H1 (cell line): Measurements from ENCODE around the gene PRR5. TPM values are rescaled to one million over a fixed set of nuclear protein-coding genes. Genes with fewer than 3 reads are reported as not detected.

ENCODE experiments used
- CTCF ChIA-PET: fragments of 300-600 bp; sonication (Branson Sonifier 250); formaldehyde crosslinking; loops from one replicate; lab custom pipeline; 2021; ENCODE audit not compliant: partially characterized antibody; lab: Charles Lee
- POLR2A ChIA-PET: fragments of 300-600 bp; sonication (Branson Sonifier 250); formaldehyde crosslinking; loops from one replicate; lab custom pipeline; 2021; ENCODE audit warnings: inconsistent platforms; ENCODE audit not compliant: partially characterized antibody; lab: Charles Lee
- DNase-seq, 2 experiments: peaks; one replicate each; pipeline versions ENCODE4 v3.0.0 to v3.0.0-alpha.2; 2010 to 2022; ENCODE audit warnings: low spot score in 2 of 2, low read depth in 1 of 2, mixed read lengths in 1 of 2
- FAIRE-seq: peaks from 2 replicates; lab custom pipeline; 2011; peaks lifted over from hg19 to GRCh38; lab: Jason Lieb, UNC
- H2AFZ ChIP-seq: 2 replicates; pipeline ENCODE4 v1.8.1; 2012; ENCODE audit warnings: low read length, inconsistent platforms
- H2AK5ac ChIP-seq: 2 replicates; pipeline ENCODE4 v1.6.1; 2013; ENCODE audit warnings: low read depth, low read length
- H2BK120ac ChIP-seq: replicated peaks from 2 replicates; pipeline ENCODE3; 2013; ENCODE audit warnings: low read depth, low read length, inconsistent platforms
- H2BK12ac ChIP-seq: 2 replicates; pipeline ENCODE4 v1.6.1; 2013; ENCODE audit warnings: low read depth, low read length
- H2BK15ac ChIP-seq: 2 replicates; pipeline ENCODE4 v1.6.1; 2013; ENCODE audit warnings: low read length
- H2BK20ac ChIP-seq: 2 replicates; pipeline ENCODE4 v1.6.1; 2013; ENCODE audit warnings: low read length
- H2BK5ac ChIP-seq: 2 replicates; pipeline ENCODE4 v1.6.1; 2013; ENCODE audit warnings: low read depth, low read length
- H3K14ac ChIP-seq: 2 replicates; pipeline ENCODE4 v1.6.1; 2013; ENCODE audit warnings: inconsistent platforms; ENCODE audit not compliant: insufficient read length
- H3K18ac ChIP-seq: 2 replicates; pipeline ENCODE4 v1.6.1; 2013; ENCODE audit warnings: low read length; ENCODE audit errors: extremely low read depth
- H3K23ac ChIP-seq: 2 replicates; pipeline ENCODE4 v1.6.1; 2013; ENCODE audit warnings: inconsistent platforms; ENCODE audit not compliant: insufficient read length
- H3K23me2 ChIP-seq: 2 replicates; pipeline ENCODE4 v1.6.1; 2013; ENCODE audit warnings: low read depth, low read length
- H3K27ac ChIP-seq: 2 replicates; pipeline ENCODE4 v1.6.1; 2011; ENCODE audit warnings: low read depth, low read length, inconsistent platforms
- H3K27me3 ChIP-seq, 4 experiments: replicated peaks in 1 of 4; 1 replicate in 1 of 4; 2 replicates in 3 of 4; pipeline versions ENCODE4 v1.6.1 to v1.8.1; 2011 to 2013; ENCODE audit warnings: low read length in 3 of 4, mild to moderate bottlenecking in 3 of 4, inconsistent platforms in 2 of 4, mixed read lengths in 2 of 4, moderate library complexity in 1 of 4; ENCODE audit not compliant: control insufficient read depth in 3 of 4, insufficient read depth in 3 of 4; ENCODE audit errors: extremely low read depth in 1 of 4
- H3K36me3 ChIP-seq, 4 experiments: 2 replicates each; pipeline versions ENCODE4 v1.6.1 to v1.8.1; 2011 to 2013; ENCODE audit warnings: mild to moderate bottlenecking in 4 of 4, low read length in 3 of 4, moderate library complexity in 2 of 4, control low read depth in 1 of 4, inconsistent platforms in 1 of 4; ENCODE audit not compliant: insufficient read depth in 4 of 4, control insufficient read depth in 2 of 4
- H3K4ac ChIP-seq: replicated peaks from 2 replicates; pipeline ENCODE3; 2013; ENCODE audit warnings: low read length, low read depth, mixed read lengths, inconsistent platforms; ENCODE audit not compliant: insufficient read length
- H3K4me1 ChIP-seq, 4 experiments: replicated peaks in 1 of 4; 1 replicate in 1 of 4; 2 replicates in 3 of 4; pipeline versions ENCODE4 v1.6.1 to v1.8.1; 2011 to 2013; ENCODE audit warnings: low read length in 3 of 4, inconsistent platforms in 2 of 4, mixed read lengths in 1 of 4; ENCODE audit not compliant: insufficient read depth in 4 of 4, control insufficient read depth in 3 of 4
- H3K4me2 ChIP-seq, 2 experiments: 2 replicates each; pipeline versions ENCODE4 v1.6.1 to v1.8.1; 2011 to 2013; ENCODE audit warnings: low read depth in 2 of 2, low read length in 2 of 2, control low read depth in 1 of 2, inconsistent platforms in 1 of 2, mild to moderate bottlenecking in 1 of 2; ENCODE audit not compliant: insufficient read depth in 1 of 2
- H3K4me3 ChIP-seq, 4 experiments: fragments of 200-600, 300-600 bp in 1 of 4; sonication (generic), shearing (Covaris generic), sonication (Bioruptor Twin) in 1 of 4; 2 replicates each; pipeline versions ENCODE4 v1.5.1 to v1.8.1; 2011 to 2016; ENCODE audit warnings: low read length in 4 of 4, low read depth in 3 of 4, control low read depth in 2 of 4, inconsistent platforms in 2 of 4, mild to moderate bottlenecking in 2 of 4, mixed read lengths in 1 of 4, moderate library complexity in 1 of 4; ENCODE audit not compliant: insufficient read depth in 2 of 4; ENCODE audit errors: extremely low read depth in 1 of 4
- H3K56ac ChIP-seq: replicated peaks from 2 replicates; pipeline ENCODE3; 2013; ENCODE audit warnings: low read depth, mild to moderate bottlenecking, mixed read lengths, low read length, inconsistent platforms; ENCODE audit not compliant: insufficient read length
- H3K79me1 ChIP-seq: 2 replicates; pipeline ENCODE4 v1.6.1; 2013; ENCODE audit warnings: low read depth, low read length, control low read depth
- H3K79me2 ChIP-seq, 2 experiments: 2 replicates each; pipeline versions ENCODE4 v1.6.1 to v1.8.1; 2012 to 2013; ENCODE audit warnings: low read length in 2 of 2, mild to moderate bottlenecking in 2 of 2, inconsistent platforms in 1 of 2; ENCODE audit not compliant: insufficient read depth in 2 of 2, control insufficient read depth in 1 of 2
- H3K9ac ChIP-seq, 4 experiments: replicated peaks in 1 of 4; 1 replicate in 1 of 4; 2 replicates in 3 of 4; pipeline versions ENCODE4 v1.6.1 to v1.8.1; 2011 to 2013; ENCODE audit warnings: low read depth in 3 of 4, low read length in 3 of 4, control low read depth in 2 of 4, mild to moderate bottlenecking in 2 of 4, moderate library complexity in 2 of 4, inconsistent platforms in 1 of 4; ENCODE audit errors: extremely low read depth in 1 of 4
- H3K9me3 ChIP-seq, 2 experiments: 2 replicates each; pipeline versions ENCODE4 v1.6.1 to v1.8.1; 2012 to 2013; ENCODE audit warnings: mild to moderate bottlenecking in 2 of 2, moderate library complexity in 2 of 2, control low read depth in 1 of 2, inconsistent platforms in 1 of 2, low read depth in 1 of 2, low read length in 1 of 2, mixed read lengths in 1 of 2; ENCODE audit not compliant: insufficient read depth in 2 of 2
- H4K20me1 ChIP-seq, 2 experiments: replicated peaks in 1 of 2; 2 replicates each; pipeline versions ENCODE3 to v1.8.1; 2011 to 2013; ENCODE audit warnings: inconsistent platforms in 2 of 2, low read length in 2 of 2, mild to moderate bottlenecking in 1 of 2; ENCODE audit not compliant: insufficient read depth in 2 of 2, control insufficient read depth in 1 of 2
- H4K5ac ChIP-seq: 2 replicates; pipeline ENCODE4 v1.6.1; 2013; ENCODE audit warnings: low read length, low read depth, mixed read lengths, inconsistent platforms; ENCODE audit not compliant: insufficient read length
- H4K8ac ChIP-seq: 2 replicates; pipeline ENCODE4 v1.8.0; 2013; ENCODE audit warnings: mild to moderate bottlenecking, moderate library complexity, low read length, inconsistent platforms; ENCODE audit not compliant: insufficient read depth; ENCODE audit errors: extremely low read depth
- H4K91ac ChIP-seq: replicated peaks from 2 replicates; pipeline ENCODE3; 2013; ENCODE audit warnings: low read length, mixed read lengths, inconsistent platforms; ENCODE audit not compliant: insufficient read length
- POU5F1 ChIP-seq: IDR thresholded peaks from 2 replicates; pipeline ENCODE4 v1.6.1; 2011; ENCODE audit warnings: low read depth, mild to moderate bottlenecking, low read length, moderate library complexity
- RAD21 ChIP-seq, 2 experiments: IDR thresholded peaks in 1 of 2; conservative IDR thresholded peaks in 1 of 2; 2 replicates each; pipeline ENCODE4 v1.6.1; 2011; ENCODE audit warnings: low read depth in 2 of 2, low read length in 2 of 2, improper control_type of control experiment in 1 of 2, inconsistent platforms in 1 of 2, mild to moderate bottlenecking in 1 of 2, moderate library complexity in 1 of 2
- WGBS, 2 experiments: shearing (Covaris generic) in 1 of 2; methylation state at CpG; one replicate each; pipeline versions ENCODE4 v1.1.6 to v1.1.7; 2013 to 2015; ENCODE audit warnings: low lambda C conversion rate in 2 of 2, mixed read lengths in 2 of 2, inconsistent platforms in 1 of 2, low coverage in 1 of 2, missing lambda C conversion rate in 1 of 2; ENCODE audit not compliant: insufficient replicate concordance in 2 of 2, insufficient coverage in 1 of 2, insufficient read length in 1 of 2; ENCODE audit errors: extremely low coverage in 1 of 2, missing lambda C conversion rate in 1 of 2; 5-methylcytosine and 5-hydroxymethylcytosine counted together
- polyA plus RNA-seq, 7 experiments: library from polyadenylated mRNA; depleted of rRNA in 3 of 7; stranded (reverse) in 5 of 7; unstranded in 2 of 7; fragments of >200 nt in 5 of 7; fragments of 200-250 nt in 2 of 7; gene quantifications; 1 replicate in 5 of 7; 2 replicates in 1 of 7; 4 replicates in 1 of 7; pipeline versions ENCODE4 v1.2.1 to v1.2.3, GENCODE V29; 2011 to 2013; ENCODE audit warnings: missing spikeins in 2 of 7, mixed read lengths in 2 of 7
- total RNA-seq: library from RNA; stranded (reverse); fragmentation: NEBNext Ultra II Directional; extraction: Animal tissue kit (Norgen Biotek cat#: 25700); gene quantifications from 2 replicates; pipeline ENCODE4 v1.2.1, GENCODE V29; 2021

Gene PRR5
- total and polyA plus RNA-seq, 2 of the 8 experiments (the other 6 are each of a cell fraction or from before 2014, with no cell fraction given): 16.5 to 25.7 TPM

DNA sequence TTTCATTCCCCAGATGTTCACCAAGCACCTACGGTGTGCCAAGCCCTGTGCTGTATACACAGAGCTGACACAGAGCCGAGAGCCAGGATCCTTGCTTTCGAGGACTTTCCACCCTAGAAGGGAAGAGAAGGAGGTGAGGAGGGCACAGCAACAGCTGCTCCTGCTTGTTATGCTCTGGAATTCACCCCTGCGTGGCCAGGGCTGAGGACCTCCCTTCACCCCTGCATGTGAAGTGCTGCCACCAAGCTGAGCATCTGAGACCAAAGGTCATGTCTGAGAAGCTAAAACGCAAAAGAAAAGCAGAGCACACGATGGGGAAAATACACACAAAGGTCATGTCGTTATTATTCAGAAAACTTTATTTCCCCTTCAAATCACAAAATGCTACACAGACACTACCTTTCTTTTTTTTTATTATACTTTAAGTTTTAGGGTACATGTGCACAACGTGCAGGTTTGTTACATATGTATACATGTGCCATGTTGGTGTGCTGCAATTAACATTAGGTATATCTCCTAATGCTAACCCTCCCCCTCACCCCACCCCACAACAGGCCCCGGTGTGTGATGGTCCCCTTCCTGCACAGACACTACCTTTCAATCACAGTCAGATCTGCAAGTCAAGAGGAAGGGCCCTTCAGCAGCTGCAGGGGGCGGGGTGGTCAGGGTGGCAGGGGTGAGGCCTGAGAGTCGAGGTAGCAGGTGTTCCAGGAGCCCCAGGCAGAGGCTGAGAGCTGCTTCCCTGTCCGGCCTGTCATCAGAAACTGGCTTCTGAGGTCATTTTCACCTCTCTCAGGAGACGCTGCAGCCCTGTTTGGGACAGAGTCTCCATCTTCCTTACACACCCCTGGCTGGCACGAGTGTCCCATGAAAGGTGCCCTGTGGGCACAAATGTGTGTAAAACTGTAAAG is 40.1 kb upstream of the PRR5 start:
- H3K27me3 ChIP-seq: no peaks in the 10 kb centered on the region; a peak in 2 of 7 replicates
- H2BK5ac ChIP-seq: peak overlapping the region; percentile 79; the same call in 1 of the 2 replicates
- H2BK120ac ChIP-seq: peak overlapping the region; percentile 76
- peak overlapping the region; percentile 100 for H2BK15ac ChIP-seq
- H3K4me3 ChIP-seq: peak overlapping the region in 1 of 4 experiments; percentile 44; a peak in 2 of 8 replicates
- H3K27ac ChIP-seq: no peak overlapping the region
- peak overlapping the region; percentile 99 for H3K4ac ChIP-seq
- H2BK20ac ChIP-seq: no peak overlapping the region
- 0 out of 2 replicates have a peak overlapping the region, but pooled peaks have one; percentile 43 for H2AFZ ChIP-seq
- peaks cover 4 to 16% (median 11%) of the 10 kb centered on the region in 4 experiments for H3K4me1 ChIP-seq
- FAIRE-seq (no peak), DNase-seq (no peak)
- peak overlapping the region; percentile 73 for H4K5ac ChIP-seq
- peak overlapping the region; percentile 97; the same call in 1 of the 2 replicates for H2BK12ac ChIP-seq
- POLR2A ChIA-PET: interaction anchor here (1.0 kb wide), 1 partner anchor 35 kb away, joined by 3 read pairs; no protein-coding TSS in a partner anchor
- no peaks in the 10 kb centered on the region for H4K20me1 ChIP-seq
- peak overlapping the region; percentile 84 for H3K18ac ChIP-seq
- CTCF ChIA-PET: interaction anchor here (0.6 to 2.1 kb wide), 6 partner anchors 18 to 38 kb away, joined by 3 to 12 read pairs (median 3); no protein-coding TSS in a partner anchor
- no peak overlapping the region for H3K14ac ChIP-seq
- H3K36me3 ChIP-seq: no peaks in the 10 kb centered on the region
- no peaks in the 10 kb centered on the region for H3K79me1 ChIP-seq
- peaks cover 0 to 2% of the 10 kb centered on the region in 2 experiments; a peak in 1 of 4 replicates for H3K9me3 ChIP-seq
- H2AK5ac ChIP-seq: peak overlapping the region; percentile 93; the same call in 1 of the 2 replicates
- WGBS, 2 experiments: 89% methylated on average over 12 of the region's 14 CpGs; no CpG with 5 or more reads in 1 of the 2 experiments
- no peaks in the 10 kb centered on the region for H3K79me2 ChIP-seq
- peak overlapping the region in 2 of 4 experiments; percentile 23 to 29; a peak in 3 of 7 replicates for H3K9ac ChIP-seq
- peak overlapping the region; percentile 75 for H4K8ac ChIP-seq
- no peak overlapping the region for H3K56ac ChIP-seq
- H3K23ac ChIP-seq: no peak overlapping the region
- peak overlapping the region; percentile 61 to 62; a peak in 3 of 4 replicates for H3K4me2 ChIP-seq
- H4K91ac ChIP-seq: peak overlapping the region; percentile 87
- peaks cover 1% of the 10 kb centered on the region; the same call in 1 of the 2 replicates for H3K23me2 ChIP-seq
- TF ChIP-seq RAD21 (IDR thresholded peaks at IDR 0.05 in 1 of 2, conservative IDR thresholded peaks at IDR 0.05 in 1 of 2; ENCODE audit: low read depth in 2 of 2, low read length in 2 of 2) (no peak), POU5F1 (no peak)
